GM19328 (cell line): Measurements from ENCODE around the gene UCP3.

Experiments
- ATAC-seq: cut with Tn5 transposase; IDR thresholded peaks from one replicate; pipeline ENCODE4 v1.9.1; 2021; ENCODE audit warnings: mild to moderate bottlenecking, moderate library complexity; ENCODE audit not compliant: unreplicated experiment

The UCP3 gene

DNA sequence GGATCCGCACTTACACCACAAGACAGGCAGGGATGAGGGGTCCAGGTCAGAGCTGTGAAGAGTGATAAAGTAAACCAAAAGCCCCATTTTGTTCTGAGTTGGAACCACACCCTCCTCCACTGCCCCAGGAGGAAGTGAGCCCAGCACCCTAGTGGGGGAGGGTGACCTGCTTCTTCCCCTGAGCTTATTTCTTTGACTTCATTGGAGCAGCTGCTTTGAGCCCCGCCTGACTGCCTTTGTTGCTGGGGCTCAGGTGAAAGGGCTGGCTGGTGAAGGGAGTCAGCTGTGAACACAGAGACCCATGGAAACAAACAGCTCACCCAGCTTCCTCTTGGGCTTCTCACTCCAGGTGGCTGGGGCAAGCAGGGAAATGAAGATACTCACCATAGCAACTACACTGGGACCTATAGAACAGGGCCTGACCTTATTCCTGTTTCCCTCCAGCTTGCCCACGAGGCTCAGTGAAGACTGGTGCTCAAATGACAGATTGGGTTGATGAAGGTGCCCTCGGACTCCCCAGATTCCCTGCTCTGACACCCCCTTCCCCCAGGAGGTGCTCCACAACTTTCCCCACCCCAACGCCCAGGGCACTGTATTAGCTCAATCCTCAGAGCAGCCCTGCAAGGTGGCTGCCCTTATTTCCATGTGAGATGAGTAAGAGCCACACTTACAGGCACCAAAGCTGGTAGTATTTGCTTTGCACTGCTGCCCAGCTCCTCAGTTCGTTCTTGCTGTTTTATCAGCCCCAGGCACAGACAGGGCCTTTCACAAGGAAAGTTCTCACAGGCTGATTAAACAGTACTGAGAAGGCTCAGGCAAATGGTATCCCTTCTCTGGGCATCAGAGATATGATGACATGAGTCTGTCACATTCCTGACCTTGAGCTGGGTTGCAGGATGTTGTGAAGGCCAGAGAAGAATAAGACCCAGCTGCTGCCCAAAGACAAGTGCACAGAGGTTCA, 28.6 kb downstream of the UCP3 start:
- peak; percentile 26 for ATAC-seq

GRCh38 chr11:73978576-73979086, 30.3 kb downstream of the UCP3 start:
- ATAC-seq, result no peak

- no peak for ATAC-seq
Measured at GRCh38 chr11:73977856-73978519, 30.9 kb downstream of the UCP3 start.

GRCh38 chr11:73976451-73977151, 32.3 kb downstream of the UCP3 start:
- no peak for ATAC-seq

GRCh38 chr11:73975479-73975757, 33.5 kb downstream of the UCP3 start:
- ATAC-seq, result no peak

- no peak for ATAC-seq
Measured at GRCh38 chr11:73974604-73975478, 34.0 kb downstream of the UCP3 start.

DNA sequence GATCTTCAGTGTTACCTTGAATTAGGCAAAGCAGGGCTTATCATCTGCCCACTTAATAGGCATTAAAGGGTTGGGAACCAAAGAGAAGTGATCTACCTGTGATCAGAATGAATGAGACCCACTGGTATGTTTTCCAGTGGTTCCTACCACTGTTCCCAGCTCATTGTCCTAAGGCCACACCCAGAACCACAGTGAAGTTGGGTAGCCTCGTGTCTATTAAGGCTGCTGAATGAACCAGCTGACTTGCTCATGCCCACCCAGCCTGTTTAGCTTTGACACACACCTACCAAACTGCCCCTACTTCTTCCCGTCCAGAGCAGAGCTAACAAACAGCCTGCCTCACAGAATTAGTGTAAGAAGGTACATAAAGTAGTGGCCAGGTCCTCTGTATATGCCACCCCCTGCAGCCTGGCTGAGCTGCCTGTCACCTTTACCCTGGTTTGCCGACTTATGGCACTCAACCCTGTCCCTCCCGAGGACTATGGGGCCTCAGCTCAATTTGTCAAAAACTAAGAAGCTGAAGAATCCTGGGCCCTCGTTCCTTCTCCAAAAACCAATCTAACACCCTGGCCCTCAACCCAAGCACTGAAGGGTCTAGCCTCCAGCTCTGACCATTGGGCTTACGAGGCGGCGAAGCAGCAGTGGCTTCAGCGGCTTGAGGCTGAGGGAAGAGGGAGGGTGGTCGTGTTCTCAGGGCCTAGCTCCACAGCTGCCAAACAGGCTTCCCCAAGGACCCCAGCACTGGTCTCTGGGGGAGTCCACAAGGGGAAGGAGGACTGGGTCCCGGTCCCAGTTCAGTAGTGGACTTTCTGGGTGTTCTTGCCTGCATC, 36.0 kb downstream of the UCP3 start:
- no peak for ATAC-seq

DNA sequence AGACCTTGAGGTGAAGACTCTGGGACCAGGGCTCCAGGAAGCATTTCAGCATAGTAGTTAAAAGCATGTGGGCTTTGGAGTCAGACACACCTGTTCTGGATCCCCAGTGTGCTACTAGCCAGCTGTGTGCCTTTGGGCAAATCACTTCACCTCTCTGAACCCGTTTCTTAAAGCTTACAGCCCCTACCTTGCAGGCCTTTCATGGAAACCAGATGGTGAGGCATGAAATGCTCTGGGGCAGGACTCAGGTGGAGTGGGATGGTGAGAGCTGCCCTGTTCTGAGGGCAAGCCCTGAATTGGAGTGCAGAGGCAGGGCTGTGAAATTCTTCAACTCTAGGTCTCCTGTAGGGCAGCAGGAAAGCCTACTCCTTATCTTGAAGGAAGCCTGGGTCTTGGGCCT, 36.7 kb downstream of the UCP3 start:
- no peak for ATAC-seq

- ATAC-seq, result no peak
Measured at GRCh38 chr11:73971175-73971719, 37.6 kb downstream of the UCP3 start.

DNA sequence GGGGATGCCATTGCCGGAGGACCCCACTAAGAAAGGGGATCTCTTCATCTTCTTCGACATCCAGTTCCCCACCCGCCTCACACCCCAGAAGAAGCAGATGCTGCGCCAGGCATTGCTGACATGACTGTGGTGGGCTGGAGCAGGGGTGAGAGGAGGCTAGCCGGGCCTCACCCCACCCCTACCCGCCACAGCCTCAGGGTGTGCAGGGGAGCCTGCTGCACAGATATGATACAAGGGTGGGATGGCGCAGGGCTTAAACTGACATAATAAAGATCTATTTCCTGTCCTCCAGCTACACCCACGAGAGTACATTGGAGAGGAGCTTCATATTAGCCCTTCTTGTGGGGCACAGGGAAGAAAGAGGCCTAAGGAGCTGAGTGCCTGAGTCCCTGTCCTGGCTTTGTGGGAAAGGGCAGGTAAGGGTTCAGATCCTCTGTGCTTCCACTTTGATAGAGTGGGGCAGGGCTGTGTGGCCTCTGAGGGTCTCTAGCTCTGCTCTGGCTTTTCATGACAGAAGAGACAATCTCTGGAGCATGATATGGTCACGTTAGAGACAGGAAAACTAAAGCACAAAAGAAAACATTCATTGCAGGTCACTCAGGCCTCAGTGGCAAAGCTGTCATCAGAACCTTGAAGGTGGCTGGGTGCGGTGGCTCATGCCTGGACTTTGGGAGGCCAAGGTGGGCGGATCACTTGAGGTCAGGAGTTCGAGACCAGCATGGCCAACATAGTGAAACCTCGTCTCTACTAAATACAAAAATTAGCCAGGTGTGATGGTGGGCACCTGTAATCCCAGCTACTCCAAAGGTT, 38.7 kb downstream of the UCP3 start:
- ATAC-seq, result no peak

GRCh38 chr11:73969091-73969490, 39.8 kb downstream of the UCP3 start:
- ATAC-seq, result no peak

- no peak for ATAC-seq
Measured at GRCh38 chr11:73968356-73968966, 40.4 kb downstream of the UCP3 start.

GRCh38 chr11:73965764-73966121, 43.1 kb downstream of the UCP3 start:
- ATAC-seq, result no peak

GRCh38 chr11:73965076-73965763, 43.7 kb downstream of the UCP3 start:
- ATAC-seq, result no peak

GRCh38 chr11:73963861-73964260, 45.0 kb downstream of the UCP3 start:
- no peak for ATAC-seq

GRCh38 chr11:73962101-73962705, 46.7 kb downstream of the UCP3 start:
- no peak for ATAC-seq

GRCh38 chr11:73961321-73961720, 47.6 kb downstream of the UCP3 start:
- ATAC-seq, result no peak
